ENCODE measurements around the gene DISP3.
A peak's percentile ranks its signal among the peaks of the same experiment; 100 is the strongest.

The DISP3 gene

GRCh38 chr1:11458811-11459275, 20.1 kb upstream of the DISP3 start:
- no peak for DNase-seq

DNA sequence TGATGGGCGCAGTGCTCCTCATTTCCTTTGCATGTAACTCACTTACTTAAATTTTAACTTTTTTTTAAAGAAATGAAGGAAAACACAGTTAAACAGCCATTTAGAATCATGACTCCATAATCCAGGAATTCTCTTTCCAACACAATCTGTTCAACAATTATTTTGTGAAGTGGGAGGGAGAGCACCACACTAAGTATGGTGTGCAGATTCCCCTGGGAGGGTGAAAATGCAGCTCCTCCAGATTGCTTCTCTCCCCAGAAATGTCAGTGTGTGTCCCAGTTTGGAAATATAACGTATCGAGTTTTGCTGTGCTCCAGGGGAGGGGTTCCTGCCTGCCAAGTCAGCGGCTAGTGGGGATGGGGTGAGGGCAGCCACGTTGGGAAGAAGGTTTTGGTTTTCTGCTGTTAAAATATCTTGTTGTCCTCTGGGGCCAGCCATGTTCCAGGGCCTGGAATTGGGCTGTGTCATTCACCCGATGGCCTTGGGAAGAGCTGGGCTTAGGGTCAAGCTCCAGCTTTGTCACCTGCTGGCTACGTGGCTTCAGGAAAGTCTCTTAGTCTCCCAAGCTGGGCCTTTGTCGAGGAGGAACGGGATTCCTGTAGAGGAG, 17.3 kb upstream of the DISP3 start:
- no peak for DNase-seq

- DNase-seq: no peak
Observed at GRCh38 chr1:11462224-11462923, 16.6 kb upstream of the DISP3 start.

DNA sequence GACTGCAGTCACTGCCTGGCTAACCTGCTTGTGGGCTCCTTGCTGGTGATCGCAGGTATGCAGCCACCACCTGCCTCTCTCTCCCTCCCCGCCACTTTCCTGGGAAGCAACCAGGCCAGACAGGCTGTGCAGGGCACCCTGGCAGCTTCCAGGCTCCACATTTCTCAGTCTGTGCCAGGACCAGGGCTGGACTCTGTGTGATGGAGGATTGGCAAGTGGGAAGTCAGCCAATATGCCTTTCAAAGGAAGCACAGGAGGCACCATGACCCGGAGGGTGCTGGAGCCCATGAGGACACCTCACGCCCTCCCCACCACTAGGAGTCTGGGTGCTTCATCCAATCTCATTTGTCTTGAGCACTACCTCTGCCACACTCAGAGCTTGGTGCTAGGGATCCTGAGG, 15.8 kb upstream of the DISP3 start:
- DNase-seq: no peak

GRCh38 chr1:11465307-11465706, 13.6 kb upstream of the DISP3 start:
- no peak for DNase-seq

DNA sequence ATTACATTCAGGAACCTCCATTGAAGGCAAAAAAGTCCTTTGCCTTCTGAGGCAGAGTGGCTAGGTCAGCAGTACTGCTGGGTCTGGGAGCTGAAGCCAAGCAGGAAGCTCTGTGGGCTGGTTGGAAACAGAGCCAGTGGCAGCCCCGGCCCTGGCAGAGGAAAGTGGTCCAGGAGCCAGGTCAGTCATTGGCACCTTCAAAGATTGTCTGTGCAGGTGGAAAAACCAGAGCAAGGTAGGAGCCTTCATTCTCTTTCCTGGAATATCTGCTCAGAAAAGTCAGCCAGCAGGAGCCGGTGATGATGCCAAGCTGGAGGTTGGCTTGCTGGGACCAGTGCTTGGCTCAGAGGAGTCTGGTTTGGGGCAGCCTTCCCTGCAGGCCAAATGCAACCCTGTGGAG, 12.5 kb upstream of the DISP3 start:
- DNase-seq: no peak

DNA sequence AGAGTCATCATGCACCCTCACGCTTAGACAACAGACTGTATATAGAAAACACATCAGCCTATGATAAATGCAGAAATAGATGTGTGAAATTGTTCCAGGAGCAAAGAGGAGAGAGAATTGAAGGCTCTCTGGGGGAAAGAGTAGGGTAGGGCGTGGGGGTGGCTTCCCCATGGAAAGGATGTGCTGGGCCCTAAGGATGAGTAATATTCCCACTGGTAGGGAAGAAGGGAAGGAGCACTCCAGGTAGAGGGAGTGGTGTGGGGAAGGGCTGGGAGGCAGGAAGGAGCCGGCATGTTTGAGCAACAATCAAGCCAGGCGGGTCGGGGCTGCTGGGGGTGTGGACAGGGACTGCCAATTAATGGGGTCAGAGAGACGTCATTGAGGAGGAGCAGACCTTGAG, 10.1 kb upstream of the DISP3 start:
- DNase-seq: no peak

DNA sequence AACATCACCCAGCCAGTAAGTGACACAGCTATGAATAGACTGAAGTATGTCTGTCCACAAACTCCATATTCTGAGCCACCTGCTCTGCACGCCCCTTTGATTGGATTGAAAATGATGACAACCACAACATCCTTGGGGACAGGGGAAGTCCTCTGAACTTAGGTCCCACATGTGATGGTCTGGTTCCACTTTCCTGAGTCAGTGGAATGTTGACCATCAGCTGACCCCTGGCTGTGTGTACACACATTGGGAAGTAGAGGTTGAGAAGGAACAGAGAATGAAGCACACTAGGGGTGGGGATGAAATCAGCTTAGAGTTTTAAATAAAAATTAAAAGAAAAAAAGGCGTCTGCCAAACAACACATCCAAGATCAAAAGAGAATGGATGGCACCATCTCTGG, 8.0 kb upstream of the DISP3 start:
- no peak for DNase-seq

DNA sequence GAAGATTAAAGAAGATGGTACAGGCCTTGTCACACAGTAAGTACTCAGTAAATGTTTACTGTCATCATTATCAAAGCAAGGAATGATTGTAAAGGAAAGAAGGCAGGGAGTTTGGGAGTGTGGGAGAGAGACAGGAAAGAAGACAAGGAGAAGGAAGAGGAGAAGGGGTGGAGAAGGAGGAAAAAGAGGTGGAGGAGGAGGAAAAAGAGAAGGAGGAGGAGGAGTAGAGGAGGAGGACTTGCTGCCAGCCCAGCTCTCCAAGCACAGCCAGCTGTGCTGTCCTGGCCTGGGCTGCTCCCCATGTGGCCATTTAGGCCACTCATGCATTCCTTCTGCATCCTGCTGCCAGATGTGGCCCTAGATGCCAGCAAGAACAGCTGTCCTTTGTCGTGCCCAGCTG, 7.5 kb upstream of the DISP3 start:
- DNase-seq: no peak

DNA sequence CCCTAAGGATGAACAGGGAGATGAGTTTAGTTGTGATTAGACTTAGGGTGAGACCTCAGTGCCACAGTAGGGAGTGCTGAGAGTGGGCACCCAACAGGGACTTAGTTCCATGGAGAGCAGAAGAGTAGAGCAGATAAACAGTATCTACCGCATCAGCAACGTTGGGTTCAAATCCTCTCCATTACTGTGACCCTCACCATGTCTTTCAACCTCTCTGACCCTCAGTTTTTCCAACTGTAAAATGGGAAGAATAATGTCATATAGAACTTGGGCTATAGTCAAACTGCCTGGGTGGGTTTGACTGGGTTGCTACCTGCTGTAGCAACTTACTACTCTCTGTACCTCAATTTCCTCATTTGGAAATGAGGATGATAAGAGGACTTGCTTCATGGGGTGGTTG, 6.7 kb upstream of the DISP3 start:
- DNase-seq: no peak

DNA sequence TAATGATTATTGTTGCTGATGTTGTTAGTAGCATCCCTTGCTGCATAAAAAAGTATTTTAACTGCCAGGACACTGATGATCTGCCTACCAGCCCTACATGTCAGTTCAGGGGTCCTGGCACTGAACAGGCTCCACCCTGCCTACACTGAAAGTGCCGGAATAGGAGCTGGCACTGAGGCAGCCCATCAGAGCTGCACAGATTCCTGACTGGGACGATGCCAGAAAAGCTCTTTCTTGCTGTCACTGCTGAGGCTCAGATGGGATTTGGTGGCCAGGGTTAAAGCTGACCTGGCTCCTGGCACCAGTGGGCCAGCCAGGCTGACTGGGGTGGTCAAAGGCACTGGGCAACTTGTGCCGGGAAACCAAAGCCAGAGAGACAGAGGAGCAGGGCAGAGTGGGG, 6.2 kb upstream of the DISP3 start:
- no peak for DNase-seq

- DNase-seq: no peak
Observed at GRCh38 chr1:11473491-11474034, 5.4 kb upstream of the DISP3 start.

DNA sequence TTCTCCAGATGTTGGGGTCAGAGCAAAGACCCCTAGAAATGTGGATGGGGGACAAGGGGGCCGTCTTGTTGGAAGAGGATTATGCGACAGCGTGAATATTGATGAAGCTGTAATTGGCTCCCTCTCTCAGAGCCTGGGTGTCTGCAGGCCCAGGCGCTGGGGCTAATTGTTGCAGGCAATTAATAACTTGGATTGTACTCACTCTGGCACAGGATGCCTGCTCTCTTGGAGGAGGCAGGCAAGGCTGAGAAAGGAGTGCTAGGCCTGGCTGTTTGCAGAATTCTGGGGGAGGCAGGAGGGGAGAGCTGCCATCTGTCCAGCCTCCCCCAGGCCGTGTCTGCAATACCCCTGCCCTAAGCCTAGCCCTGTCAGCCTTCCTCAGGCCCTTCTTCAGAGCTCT, 4.1 kb upstream of the DISP3 start:
- DNase-seq: no peak

- no peak for DNase-seq
Observed at GRCh38 chr1:11475748-11476147, 3.2 kb upstream of the DISP3 start.

DNA sequence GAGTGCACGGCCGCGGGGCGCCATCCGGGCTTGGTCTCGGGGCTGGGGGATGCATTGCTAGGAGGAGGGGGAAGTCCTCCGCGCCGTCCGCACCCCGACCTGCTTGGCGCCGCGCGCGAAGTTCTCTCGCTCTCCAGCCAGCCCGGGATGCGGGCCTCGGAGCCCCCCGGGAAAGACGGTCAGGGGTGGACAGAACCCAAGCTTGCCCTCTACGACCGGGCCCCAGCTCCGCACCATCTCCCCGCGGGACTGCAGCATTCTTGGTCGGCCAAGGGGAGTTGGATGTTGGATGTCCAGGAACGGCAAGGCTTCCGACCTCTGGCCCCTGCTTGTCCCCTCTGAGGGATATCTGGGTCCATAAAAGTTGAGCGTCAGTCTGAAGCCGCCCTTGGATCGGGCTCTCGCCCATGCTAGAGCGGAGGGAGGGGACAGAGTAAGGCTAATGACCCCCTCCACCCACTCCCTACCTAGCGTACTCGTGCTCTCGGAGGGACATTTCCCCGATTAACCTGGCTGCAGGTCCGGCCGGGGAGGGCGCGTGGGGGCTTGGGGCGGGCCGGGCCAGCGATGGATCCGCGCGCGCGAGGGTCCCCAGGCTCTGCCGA, 522 bp downstream of the DISP3 start:
- DNase-seq: peak; percentile 11

GRCh38 chr1:11481019-11481418, 2.1 kb downstream of the DISP3 start:
- DNase-seq: no peak

DNA sequence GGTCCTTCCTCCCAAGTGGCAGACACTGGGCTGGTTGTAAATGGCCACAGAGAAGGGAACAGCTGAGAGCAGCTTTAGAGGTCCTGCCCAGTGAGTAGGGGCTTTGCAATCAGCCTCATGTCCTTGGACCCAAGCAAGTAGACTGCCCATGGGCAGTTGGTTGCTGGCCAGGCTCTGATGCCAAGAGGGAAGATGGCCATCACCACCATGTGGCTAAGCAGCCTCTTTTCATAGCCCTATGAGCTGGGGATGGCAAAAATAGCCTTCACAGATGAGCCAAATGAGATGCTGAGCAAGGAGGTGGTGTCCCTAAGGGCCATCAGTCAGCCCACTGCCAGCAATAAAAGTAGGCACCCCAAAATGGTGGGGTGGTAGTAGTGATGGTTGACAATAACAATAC, 3.2 kb downstream of the DISP3 start:
- no peak for DNase-seq

DNA sequence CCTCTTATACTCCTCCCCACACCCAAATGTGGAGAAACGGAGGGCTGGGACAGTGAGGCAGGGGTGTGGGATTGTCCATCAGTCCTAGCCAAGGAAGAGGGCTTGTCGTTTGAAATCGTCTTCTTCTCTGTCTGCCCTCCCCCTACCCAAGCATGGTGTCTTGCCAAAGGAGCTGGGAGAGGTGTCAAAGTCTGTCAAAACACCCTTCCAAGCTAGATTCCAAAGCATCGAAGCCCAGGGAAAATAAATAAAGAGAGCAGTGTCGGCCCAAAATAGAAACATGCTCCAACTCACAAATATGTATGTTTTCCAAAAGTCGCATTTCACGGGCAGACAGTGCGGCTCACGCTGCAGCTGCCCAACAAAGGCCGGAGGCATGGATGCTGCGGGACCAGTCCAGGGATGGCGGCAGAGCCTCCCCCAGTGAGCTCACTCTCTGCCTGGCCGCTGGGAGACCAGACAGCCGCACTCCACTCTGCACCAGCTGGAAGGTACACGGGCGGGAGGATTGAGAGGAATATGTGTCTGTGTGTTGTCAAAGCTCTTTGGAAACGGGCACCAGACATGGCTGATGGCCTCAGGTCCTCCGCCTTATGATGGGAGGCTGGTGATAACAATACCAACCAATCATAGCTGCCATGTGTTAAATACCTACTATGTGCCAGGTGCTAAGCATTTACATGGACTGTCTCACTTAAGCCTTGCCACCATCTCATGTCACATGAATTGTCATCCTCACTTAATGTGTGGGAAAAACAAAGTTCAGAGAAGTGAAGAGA, 3.9 kb downstream of the DISP3 start:
- no peak for DNase-seq

DNA sequence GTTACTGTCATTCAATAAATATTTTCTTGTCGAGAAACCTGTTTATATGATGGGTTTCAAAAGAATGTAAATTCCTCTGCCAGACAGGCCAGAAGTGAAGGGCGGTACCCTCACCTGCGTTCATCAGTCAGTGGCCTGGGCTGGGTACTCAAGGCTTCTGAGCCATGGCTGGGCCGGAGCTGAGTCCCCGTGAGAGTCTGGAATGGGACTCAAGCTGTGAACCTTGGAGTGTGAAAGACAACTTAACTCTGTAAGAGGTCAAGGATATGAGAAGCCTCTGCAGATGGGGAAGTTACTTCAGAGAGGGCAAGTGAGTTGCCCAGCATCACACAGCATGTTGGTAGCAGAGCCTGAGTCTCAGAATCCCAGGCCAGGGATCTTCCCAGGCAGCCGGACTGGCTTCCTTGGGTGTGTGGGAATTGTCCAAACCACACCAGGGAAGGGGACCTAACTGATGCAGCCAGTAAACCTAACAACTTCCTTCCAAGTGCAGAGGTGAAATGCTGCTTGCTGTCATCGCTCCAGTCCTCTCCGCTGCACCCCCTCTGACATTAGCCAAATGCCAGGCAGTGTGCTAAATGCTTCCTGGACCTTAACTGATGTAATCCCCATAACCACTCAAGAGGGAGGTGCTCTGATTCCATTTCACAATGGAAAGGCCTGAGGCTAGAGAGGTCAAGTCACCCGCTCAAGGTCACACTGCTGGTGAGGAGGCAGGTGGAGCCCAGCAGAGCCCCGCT, 4.8 kb downstream of the DISP3 start:
- no peak for DNase-seq

DNA sequence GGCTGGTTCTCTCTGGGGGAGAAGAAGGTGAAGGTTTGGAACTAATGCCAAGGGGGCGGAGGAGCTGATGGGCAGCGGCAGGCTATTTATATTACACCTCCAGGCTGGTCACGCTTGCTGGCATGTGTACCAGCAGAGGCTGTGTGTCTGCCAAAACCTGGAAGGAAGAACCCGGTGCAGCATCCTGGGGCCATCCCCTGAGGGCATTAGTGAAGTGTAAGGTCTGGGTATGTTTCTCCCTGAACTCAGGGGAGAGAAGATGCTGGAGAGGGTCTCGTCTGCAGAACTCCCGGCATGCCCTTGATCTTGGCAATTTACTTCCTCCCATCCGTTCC, 5.3 kb downstream of the DISP3 start:
- no peak for DNase-seq

DNA sequence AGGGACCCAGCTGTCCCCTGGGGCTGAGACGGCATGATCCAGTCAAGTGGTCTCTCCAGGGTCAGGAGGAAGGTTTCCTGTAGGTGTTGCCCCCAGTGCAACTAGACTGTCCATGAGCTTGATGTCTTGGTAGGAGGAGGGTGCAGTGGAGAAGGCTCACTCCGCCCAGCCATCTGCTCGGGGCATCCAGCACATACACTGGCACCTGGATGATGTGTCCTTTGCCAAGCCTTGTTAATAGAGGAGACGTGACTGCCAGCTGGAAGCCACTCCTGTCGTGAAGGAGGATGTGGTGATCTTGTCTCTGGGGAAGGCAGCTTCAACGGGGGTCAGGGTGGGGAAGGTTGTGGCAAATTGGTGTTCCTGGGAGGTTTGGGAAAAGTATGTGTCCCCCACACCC, 6.2 kb downstream of the DISP3 start:
- no peak for DNase-seq

GRCh38 chr1:11486231-11487009, 7.5 kb downstream of the DISP3 start:
- DNase-seq: no peak

All from NCI-H748 treated with DMSO at 0.1 percent for 48 hours (cell line).